ENCODE data around the gene ZHX3.

The ZHX3 gene

GRCh38 chr20:41261790-41262717 lies 55.5 kb downstream of the ZHX3 start:
- no peaks in the 10 kb centered on the region for H4K20me1 ChIP-seq (ENCODE audit: insufficient read depth)
- H3K36me3 ChIP-seq (ENCODE audit: insufficient read depth): no peaks in the 10 kb centered on the region
- H3K9ac ChIP-seq: no peak overlapping the region
- H2AFZ ChIP-seq (ENCODE audit: low read depth): no peak overlapping the region
- H3K4me3 ChIP-seq (IDR thresholded peaks at IDR 0.05; ENCODE audit: insufficient read depth, low read depth, low read length): no peak overlapping the region
- H3K4me2 ChIP-seq: no peak overlapping the region
- H3K27me3 ChIP-seq (ENCODE audit: insufficient read depth, low read depth): no peaks in the 10 kb centered on the region
- no peaks in the 10 kb centered on the region for H3K79me2 ChIP-seq (ENCODE audit: insufficient read depth, low read depth)
- no peak overlapping the region for H3K27ac ChIP-seq
- no peak for TF ChIP-seq CTCF (conservative IDR thresholded peaks at IDR 0.05; ENCODE audit: low read depth, low read length)
- H3K4me1 ChIP-seq (ENCODE audit: low read depth, poor library complexity, severe bottlenecking): no peaks in the 10 kb centered on the region

GRCh38 chr20:41261260-41261659 lies 56.3 kb downstream of the ZHX3 start:
- no peak overlapping the region for H3K4me3 ChIP-seq (IDR thresholded peaks at IDR 0.05; ENCODE audit: insufficient read depth, low read depth, low read length)
- H2AFZ ChIP-seq (ENCODE audit: low read depth): no peak overlapping the region
- H3K9ac ChIP-seq: no peak overlapping the region
- H4K20me1 ChIP-seq (ENCODE audit: insufficient read depth): no peaks in the 10 kb centered on the region
- no peak overlapping the region for H3K27ac ChIP-seq
- no peaks in the 10 kb centered on the region for H3K79me2 ChIP-seq (ENCODE audit: insufficient read depth, low read depth)
- no peaks in the 10 kb centered on the region for H3K4me1 ChIP-seq (ENCODE audit: low read depth, poor library complexity, severe bottlenecking)
- no peaks in the 10 kb centered on the region for H3K36me3 ChIP-seq (ENCODE audit: insufficient read depth)
- H3K4me2 ChIP-seq: no peak overlapping the region
- no peaks in the 10 kb centered on the region for H3K27me3 ChIP-seq (ENCODE audit: insufficient read depth, low read depth)
- no peak for TF ChIP-seq CTCF (conservative IDR thresholded peaks at IDR 0.05; ENCODE audit: low read depth, low read length)

- H3K79me2 ChIP-seq (ENCODE audit: insufficient read depth, low read depth): no peaks in the 10 kb centered on the region
- no peaks in the 10 kb centered on the region for H3K36me3 ChIP-seq (ENCODE audit: insufficient read depth)
- H3K9ac ChIP-seq: no peak overlapping the region
- no peak overlapping the region for H2AFZ ChIP-seq (ENCODE audit: low read depth)
- H3K27ac ChIP-seq: no peak overlapping the region
- no peak overlapping the region for H3K4me2 ChIP-seq
- H3K4me3 ChIP-seq (IDR thresholded peaks at IDR 0.05; ENCODE audit: insufficient read depth, low read depth, low read length): no peak overlapping the region
- TF ChIP-seq CTCF (conservative IDR thresholded peaks at IDR 0.05; ENCODE audit: low read depth, low read length): no peak
- no peaks in the 10 kb centered on the region for H4K20me1 ChIP-seq (ENCODE audit: insufficient read depth)
- H3K27me3 ChIP-seq (ENCODE audit: insufficient read depth, low read depth): no peaks in the 10 kb centered on the region
- H3K4me1 ChIP-seq (ENCODE audit: low read depth, poor library complexity, severe bottlenecking): no peaks in the 10 kb centered on the region
Observed at GRCh38 chr20:41260734-41261220, 56.8 kb downstream of the ZHX3 start.

- Histone ChIP-seq H3K9ac (no peak overlapping the region), H3K4me2 (no peak overlapping the region), H3K79me2 (ENCODE audit: insufficient read depth, low read depth) (no peaks in the 10 kb centered on the region), H3K4me1 (ENCODE audit: low read depth, poor library complexity, severe bottlenecking) (no peaks in the 10 kb centered on the region), H3K27me3 (ENCODE audit: insufficient read depth, low read depth) (no peaks in the 10 kb centered on the region), H3K27ac (no peak overlapping the region), H2AFZ (ENCODE audit: low read depth) (no peak overlapping the region), H4K20me1 (ENCODE audit: insufficient read depth) (no peaks in the 10 kb centered on the region), H3K36me3 (ENCODE audit: insufficient read depth) (no peaks in the 10 kb centered on the region), H3K4me3 (IDR thresholded peaks at IDR 0.05; ENCODE audit: insufficient read depth, low read depth, low read length) (no peak overlapping the region)
- no peak for TF ChIP-seq CTCF (conservative IDR thresholded peaks at IDR 0.05; ENCODE audit: low read depth, low read length)
Observed at GRCh38 chr20:41259309-41259708, 58.2 kb downstream of the ZHX3 start.
